ENCODE measurements around the gene OR2B2.

Gene OR2B2

DNA sequence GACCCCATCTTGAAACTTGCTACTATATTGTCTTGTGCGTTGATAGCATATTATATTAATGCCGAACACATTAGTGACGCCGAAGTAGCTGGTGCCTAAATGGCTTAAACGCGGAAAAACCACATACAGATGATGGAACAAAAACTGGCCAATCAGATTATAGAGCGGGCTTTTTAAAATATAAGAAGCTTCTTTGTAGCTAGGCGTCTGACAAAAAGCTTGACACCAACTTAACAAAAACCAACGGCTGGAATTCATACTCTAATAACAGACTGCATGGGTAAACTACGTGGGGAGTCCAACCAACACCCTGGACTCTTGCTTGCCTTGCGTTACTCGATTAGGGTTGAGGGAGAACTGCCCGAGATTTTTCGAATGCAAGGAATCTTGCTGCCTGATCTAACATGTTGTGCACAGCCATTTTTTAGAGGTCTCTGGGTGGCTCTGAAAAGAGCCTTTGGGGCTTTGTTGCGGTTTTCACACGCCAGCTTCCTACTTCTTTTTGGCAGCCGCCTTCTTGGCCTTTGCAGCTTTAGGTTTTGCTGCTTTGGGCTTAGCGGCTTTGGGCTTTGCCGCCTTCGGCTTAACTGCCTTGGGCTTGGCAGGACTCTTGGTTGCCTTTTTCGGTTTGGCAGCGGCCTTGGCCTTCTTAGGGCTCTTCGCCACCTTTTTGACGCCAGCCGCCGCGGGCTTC is 45.7 kb downstream of the OR2B2 start:
- peak; percentile 11 for DNase-seq

- no peak for DNase-seq
Measured at GRCh38 chr6:27865850-27866356, 46.3 kb downstream of the OR2B2 start.

- peak; percentile 37 for DNase-seq
Measured at GRCh38 chr6:27864906-27865849, 47.0 kb downstream of the OR2B2 start.

GRCh38 chr6:27863962-27864905 is 48.0 kb downstream of the OR2B2 start:
- no peak for DNase-seq

DNA sequence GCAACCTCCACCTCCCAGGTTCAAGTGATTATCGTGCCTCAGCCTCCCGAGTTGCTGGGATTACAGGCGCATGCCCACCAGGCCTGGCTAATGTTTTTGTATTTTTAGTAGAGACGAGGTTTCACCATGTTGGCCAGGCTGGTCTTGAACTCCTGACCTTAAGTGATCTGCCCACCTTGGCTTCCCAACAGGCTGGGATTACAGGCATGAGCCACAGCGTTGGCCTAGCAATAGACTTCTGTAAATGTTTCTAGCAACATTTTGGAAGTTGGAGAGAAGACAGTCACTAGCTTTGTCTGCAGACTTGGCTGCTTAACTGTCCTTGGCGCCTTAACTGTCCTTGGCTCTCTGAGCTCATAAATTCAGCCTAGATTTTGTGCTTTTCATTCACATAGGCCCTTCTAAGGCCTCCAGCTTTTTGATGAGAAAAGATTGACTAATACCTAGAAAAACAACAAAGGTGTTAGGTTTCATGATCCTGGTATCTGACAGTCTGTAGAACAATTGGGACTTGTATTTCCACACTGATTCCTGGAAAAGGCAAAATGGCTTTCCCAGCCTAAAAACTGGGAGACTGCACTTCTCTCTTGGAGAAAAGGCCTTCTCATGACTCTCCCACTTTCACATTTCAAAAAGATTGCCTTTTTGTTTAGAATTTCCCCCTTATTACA is 49.7 kb downstream of the OR2B2 start:
- no peak for DNase-seq

- no peak for DNase-seq
Measured at GRCh38 chr6:27861861-27862260, 50.3 kb downstream of the OR2B2 start.

GRCh38 chr6:27861276-27861840 is 50.8 kb downstream of the OR2B2 start:
- no peak for DNase-seq

All from stimulated activated naive CD4-positive, alpha-beta T cell treated with Interleukin-2 at 50 U/mL for 16 hours (primary cell).